Osteoblast (primary cell): ENCODE results near the gene CDC42EP5. TPM values are rescaled to one million over a fixed set of nuclear protein-coding genes. Genes with fewer than 3 reads are reported as not detected.
A peak's percentile ranks its signal among the peaks of the same experiment; 100 is the strongest.

Experiments
- DNase-seq: peaks from one replicate; pipeline ENCODE4 v3.0.0; 2011; ENCODE audit warnings: low spot score, mixed read lengths; ENCODE audit not compliant: insufficient read length; ENCODE audit errors: missing footprints
- H2AFZ ChIP-seq: 2 replicates; pipeline ENCODE4 v1.6.0; 2011; ENCODE audit warnings: mild to moderate bottlenecking, low read length
- H3K27ac ChIP-seq: 2 replicates; pipeline ENCODE4 v1.5.1; 2011; ENCODE audit warnings: mild to moderate bottlenecking, low read depth, low read length, moderate library complexity
- H3K27me3 ChIP-seq: 2 replicates; pipeline ENCODE4 v1.6.0; 2012; ENCODE audit warnings: mild to moderate bottlenecking, control low read depth, inconsistent platforms, low read length, moderate library complexity; ENCODE audit not compliant: insufficient read depth
- H3K36me3 ChIP-seq: 2 replicates; pipeline ENCODE4 v1.5.1; 2011; ENCODE audit warnings: mild to moderate bottlenecking, low read length, control low read depth, moderate library complexity; ENCODE audit not compliant: insufficient read depth
- H3K4me1 ChIP-seq: 2 replicates; pipeline ENCODE4 v1.5.1; 2011; ENCODE audit warnings: mild to moderate bottlenecking, low read length, control low read depth, moderate library complexity; ENCODE audit not compliant: insufficient read depth
- H3K4me2 ChIP-seq: 2 replicates; pipeline ENCODE4 v1.6.0; 2011; ENCODE audit warnings: mild to moderate bottlenecking, low read length; ENCODE audit not compliant: insufficient read depth
- H3K4me3 ChIP-seq: fragments of 200-600 bp; sonication (generic); 3 replicates; pipeline ENCODE4 v1.5.1; 2012; ENCODE audit warnings: mild to moderate bottlenecking, low read length, inconsistent platforms; ENCODE audit not compliant: insufficient read depth
- H3K79me2 ChIP-seq: 2 replicates; pipeline ENCODE4 v1.6.0; 2012; ENCODE audit warnings: mild to moderate bottlenecking, low read length, control low read depth, inconsistent platforms; ENCODE audit not compliant: insufficient read depth
- H3K9me3 ChIP-seq: 2 replicates; pipeline ENCODE4 v1.5.1; 2011; ENCODE audit warnings: low read depth, low read length, control low read depth
- H4K20me1 ChIP-seq: 2 replicates; pipeline ENCODE4 v1.6.0; 2012; ENCODE audit warnings: mild to moderate bottlenecking, low read length, control low read depth; ENCODE audit not compliant: insufficient read depth
- CTCF ChIP-seq: IDR thresholded peaks from 2 replicates; pipeline ENCODE4 v1.5.1; 2011; ENCODE audit warnings: mild to moderate bottlenecking, low read depth, low read length, moderate library complexity; ENCODE audit errors: extremely low read depth
- total RNA-seq: library from RNA; depleted of rRNA; stranded (reverse); fragments of >200 nt; gene quantifications from 2 replicates; pipeline ENCODE4 v1.2.3, GENCODE V29; 2012

Gene CDC42EP5
- total RNA-seq, result 18.8 and 20.3 TPM in 2 replicates

GRCh38 chr19:54473071-54473891, at the start of gene CDC42EP5:
Gene CDC42EP5, minus strand, starts transcription at chr19:54473296. Its CDS starts 7,749 bp downstream, at chr19:54465547.
- peaks cover 7% of the 10 kb centered on the region for H3K4me1 ChIP-seq
- H3K27ac ChIP-seq, result no peak within 1 kb of the TSS
- TF ChIP-seq CTCF, result no peak
- peaks cover 6% of the 10 kb centered on the region for H3K27me3 ChIP-seq
- peak within 1 kb of the TSS; percentile 74 for H3K4me3 ChIP-seq
- peak; percentile 98 for DNase-seq
- H3K9me3 ChIP-seq, result no peaks in the 10 kb centered on the region
- peak within 1 kb of the TSS; percentile 87 for H3K4me2 ChIP-seq
- H3K36me3 ChIP-seq, result no peaks in the 10 kb centered on the region
- H3K79me2 ChIP-seq, result no peaks in the 10 kb centered on the region
- no peaks in the 10 kb centered on the region for H4K20me1 ChIP-seq
- H2AFZ ChIP-seq, result peak within 1 kb of the TSS; percentile 92

GRCh38 chr19:54521860-54522513, 48.9 kb upstream of the CDC42EP5 start:
- Histone ChIP-seq H4K20me1 (no peaks in the 10 kb centered on the region), H3K79me2 (no peaks in the 10 kb centered on the region), H3K4me2 (no peak overlapping the region), H3K9me3 (no peaks in the 10 kb centered on the region), H3K4me3 (no peak overlapping the region), H2AFZ (no peak overlapping the region), H3K4me1 (no peaks in the 10 kb centered on the region), H3K36me3 (no peaks in the 10 kb centered on the region), H3K27ac (no peak overlapping the region), H3K27me3 (no peaks in the 10 kb centered on the region)
- no peak for DNase-seq
- no peak for TF ChIP-seq CTCF

GRCh38 chr19:54521022-54521859, 48.1 kb upstream of the CDC42EP5 start:
- H3K4me1 ChIP-seq, result no peaks in the 10 kb centered on the region
- H3K27ac ChIP-seq, result no peak overlapping the region
- no peaks in the 10 kb centered on the region for H3K27me3 ChIP-seq
- H3K9me3 ChIP-seq, result no peaks in the 10 kb centered on the region
- H3K4me2 ChIP-seq, result no peak overlapping the region
- no peaks in the 10 kb centered on the region for H4K20me1 ChIP-seq
- TF ChIP-seq CTCF, result no peak
- no peak overlapping the region for H3K4me3 ChIP-seq
- H3K79me2 ChIP-seq, result no peaks in the 10 kb centered on the region
- H3K36me3 ChIP-seq, result no peaks in the 10 kb centered on the region
- no peak for DNase-seq
- no peak overlapping the region for H2AFZ ChIP-seq
